Measurements from ENCODE around the gene VNN1.

The VNN1 gene, protein sequence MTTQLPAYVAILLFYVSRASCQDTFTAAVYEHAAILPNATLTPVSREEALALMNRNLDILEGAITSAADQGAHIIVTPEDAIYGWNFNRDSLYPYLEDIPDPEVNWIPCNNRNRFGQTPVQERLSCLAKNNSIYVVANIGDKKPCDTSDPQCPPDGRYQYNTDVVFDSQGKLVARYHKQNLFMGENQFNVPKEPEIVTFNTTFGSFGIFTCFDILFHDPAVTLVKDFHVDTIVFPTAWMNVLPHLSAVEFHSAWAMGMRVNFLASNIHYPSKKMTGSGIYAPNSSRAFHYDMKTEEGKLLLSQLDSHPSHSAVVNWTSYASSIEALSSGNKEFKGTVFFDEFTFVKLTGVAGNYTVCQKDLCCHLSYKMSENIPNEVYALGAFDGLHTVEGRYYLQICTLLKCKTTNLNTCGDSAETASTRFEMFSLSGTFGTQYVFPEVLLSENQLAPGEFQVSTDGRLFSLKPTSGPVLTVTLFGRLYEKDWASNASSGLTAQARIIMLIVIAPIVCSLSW

DNA sequence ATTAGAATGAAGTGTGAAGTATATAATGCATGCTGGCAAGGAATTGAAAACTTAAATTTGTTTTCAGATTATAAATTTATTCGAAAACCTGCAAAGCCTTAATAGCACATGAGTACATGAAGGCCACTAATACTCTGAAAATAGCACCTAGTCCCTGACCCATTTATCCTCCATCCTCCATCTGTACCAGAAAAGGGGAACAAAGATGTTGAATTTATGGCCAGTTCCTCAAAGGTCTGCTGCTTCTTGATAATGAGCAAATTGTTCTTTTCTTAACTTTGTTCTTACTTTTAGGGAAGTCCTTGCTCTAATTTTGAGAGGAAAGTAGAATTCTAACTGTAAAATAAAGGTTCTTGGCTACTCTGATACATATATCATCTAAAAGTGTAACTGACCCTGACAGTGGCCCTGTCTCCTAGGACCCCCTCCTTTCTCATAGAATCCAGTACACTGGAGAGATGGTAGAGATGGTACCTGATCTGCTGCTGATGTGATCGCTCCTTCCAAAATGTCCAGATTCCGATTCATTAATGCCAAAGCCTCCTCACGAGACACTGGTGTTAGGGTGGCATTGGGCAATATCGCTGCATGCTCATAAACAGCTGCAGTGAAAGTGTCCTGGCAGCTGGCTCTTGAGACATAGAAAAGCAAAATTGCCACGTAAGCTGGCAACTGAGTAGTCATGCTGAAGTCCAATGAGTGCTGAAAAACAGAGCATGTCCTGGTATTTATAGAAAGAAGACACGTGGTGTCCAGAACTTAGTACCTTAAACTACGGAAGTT, at the start of gene VNN1:
VNN1 (minus strand) TSS at position 704 of the 783 bp plus-strand sequence; CDS start at position 684, 20 bp downstream.
- DNase-seq, result no peak

- peak in 1 of 2 experiments; percentile 43 for DNase-seq
These were observed 49.4 kb upstream of the VNN1 start for GRCh38 chr6:132763269-132763668.

DNA sequence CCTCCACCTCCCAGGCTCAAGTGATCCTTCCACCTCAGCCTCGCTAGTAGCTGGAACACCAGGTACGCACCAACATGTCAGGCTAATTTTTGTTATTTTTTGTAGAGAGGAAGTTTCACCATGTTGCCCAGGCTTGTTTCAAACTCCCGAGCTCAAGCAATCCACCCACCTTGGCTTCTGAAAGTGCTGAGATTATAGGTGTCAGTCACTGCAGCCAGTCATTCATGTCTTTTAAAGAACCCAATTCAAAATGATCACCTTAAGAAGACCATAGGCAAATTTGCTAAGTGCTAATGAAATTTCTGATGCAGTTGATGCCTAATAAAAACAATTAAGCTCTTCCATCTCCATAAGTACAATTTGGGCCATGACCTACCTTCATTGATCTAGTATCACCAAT, 46.4 kb upstream of the VNN1 start:
- no peak for DNase-seq

- no peak for DNase-seq
These were observed 44.8 kb upstream of the VNN1 start for GRCh38 chr6:132758689-132759088.

GRCh38 chr6:132752255-132752654, 38.4 kb upstream of the VNN1 start:
- no peak for DNase-seq

- DNase-seq, result no peak
These were observed 38.0 kb upstream of the VNN1 start for GRCh38 chr6:132751828-132752227.

DNA sequence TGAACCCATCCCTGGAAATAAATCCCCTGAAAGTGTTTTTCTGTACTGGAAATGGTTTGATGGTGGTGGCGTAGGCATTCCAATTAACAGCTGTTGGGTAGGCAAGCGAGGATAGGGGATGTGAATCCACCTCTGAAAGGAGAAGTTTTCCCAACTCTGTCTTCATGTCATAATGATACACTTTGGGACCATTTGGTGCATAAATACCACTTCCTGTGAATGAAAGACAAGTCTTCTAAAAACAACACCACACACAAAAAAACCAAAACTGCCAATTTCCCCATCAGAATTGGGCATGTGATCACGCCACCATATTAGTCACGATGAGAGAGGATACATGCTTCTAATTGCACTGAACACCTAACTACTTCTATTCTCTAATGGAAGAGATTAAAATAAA, 37.5 kb upstream of the VNN1 start:
- no peak for DNase-seq

DNA sequence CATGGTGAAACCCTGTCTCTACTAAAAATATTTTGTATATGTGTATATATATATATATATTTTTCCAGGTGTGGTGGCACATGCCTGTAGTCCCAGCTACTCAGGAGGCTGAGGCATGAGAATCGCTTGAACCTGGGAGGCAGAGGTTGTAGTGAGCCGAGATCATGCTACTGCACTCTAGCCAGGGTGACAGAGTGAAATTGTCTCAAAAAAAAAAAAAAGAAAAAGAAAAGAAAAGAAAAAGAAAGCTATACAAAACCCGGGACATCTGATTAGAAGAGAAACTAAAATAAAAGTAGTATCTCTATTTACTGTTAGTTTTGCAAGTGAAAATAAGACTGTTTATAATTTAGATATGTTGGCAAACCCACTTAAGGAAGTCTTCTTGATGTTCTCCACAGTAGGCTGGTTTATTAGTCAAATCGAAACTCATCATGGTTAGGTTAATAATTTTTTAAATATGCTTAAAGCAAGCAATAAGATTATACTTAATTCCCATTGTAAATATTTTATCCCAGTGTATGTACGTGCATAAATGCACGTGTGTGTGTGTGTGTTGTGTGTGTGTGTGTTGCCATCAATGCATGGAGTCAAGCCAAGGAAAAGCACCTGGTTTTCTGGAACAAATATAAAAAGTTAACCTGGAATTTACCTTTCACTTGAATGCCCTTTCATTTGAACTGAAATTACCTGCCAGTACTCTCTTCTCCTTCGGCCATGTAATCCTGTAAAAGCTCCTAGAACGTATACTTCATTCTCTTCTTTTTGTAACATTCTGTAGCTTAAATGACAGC, 36.8 kb upstream of the VNN1 start:
- DNase-seq, result no peak

- no peak for DNase-seq
These were observed 35.3 kb upstream of the VNN1 start for GRCh38 chr6:132749111-132749510.

DNA sequence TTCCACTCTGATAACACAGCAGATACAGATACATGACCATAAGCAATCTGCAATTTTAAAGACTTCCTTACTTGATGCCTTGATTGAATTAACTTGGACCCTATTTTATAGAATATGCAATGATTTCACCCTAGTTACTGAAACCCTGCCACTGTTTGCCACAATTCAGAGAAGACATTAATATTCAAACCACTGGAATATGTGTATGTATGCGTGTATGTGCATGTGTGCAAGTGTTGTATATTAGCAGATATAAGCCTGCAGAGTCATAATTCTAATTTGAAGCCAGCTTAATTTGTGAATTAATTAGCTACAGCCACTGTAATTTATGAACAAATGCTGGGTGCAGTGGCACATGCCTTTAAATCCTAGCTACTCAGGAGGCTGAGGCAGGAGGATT, 34.6 kb upstream of the VNN1 start:
- DNase-seq, result no peak

DNA sequence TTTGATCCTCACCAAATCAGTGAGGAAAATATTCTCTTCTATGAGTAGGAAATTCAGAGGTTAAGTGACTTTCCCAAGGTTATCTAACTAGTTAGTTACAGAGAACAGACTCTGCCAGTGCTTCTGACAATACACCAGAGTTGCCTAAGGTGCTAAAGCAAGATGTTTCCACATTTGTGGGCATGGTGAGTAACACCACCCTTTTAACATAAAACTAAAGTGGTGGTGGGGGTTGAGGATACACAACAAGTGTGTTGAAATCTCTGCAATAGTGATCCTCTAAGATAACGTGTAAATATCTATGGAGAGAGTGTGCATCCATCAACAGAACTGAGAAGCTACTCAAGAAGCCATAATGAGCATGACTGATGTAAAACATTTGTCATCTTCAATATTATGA, 32.2 kb upstream of the VNN1 start:
- no peak for DNase-seq

GRCh38 chr6:132742495-132742894, 28.6 kb upstream of the VNN1 start:
- no peak for DNase-seq

DNA sequence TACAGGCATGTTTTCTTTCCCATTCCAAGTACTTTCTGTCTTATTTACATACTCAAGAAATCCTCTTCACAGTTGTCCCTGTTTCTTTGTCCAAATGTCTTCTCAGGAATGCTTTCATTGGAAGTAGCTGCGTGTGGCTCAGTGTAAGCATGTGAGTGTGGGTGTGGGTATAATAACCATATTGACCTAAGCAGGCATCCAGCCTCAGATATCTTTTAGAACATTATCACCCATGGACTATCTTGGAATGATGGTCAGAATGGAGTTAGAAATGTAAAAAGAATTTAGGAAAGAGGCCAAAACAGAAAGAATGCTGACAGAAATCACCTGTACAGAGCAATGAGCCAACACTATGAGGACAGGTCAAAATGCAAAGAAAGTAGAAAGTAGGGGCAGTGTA, 27.4 kb upstream of the VNN1 start:
- no peak for DNase-seq

DNA sequence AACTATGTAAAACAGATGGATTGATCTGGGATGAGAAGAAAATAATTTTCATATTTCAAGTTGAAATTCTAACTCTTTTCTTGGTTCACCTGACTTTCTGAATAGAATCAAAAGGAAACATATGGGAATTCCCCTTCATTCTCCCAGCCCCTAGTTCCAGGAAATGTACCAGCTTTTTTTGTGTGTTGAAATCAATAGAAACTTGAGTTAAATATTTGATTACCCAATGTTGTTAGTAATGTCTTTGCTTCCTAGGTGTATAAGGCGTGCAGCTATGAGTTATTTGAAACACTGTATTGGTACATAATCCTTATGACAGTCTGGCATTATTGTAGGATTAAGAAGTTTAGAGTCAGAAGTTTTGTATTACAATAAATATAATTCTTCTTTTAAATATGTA, 22.4 kb upstream of the VNN1 start:
- DNase-seq, result no peak

DNA sequence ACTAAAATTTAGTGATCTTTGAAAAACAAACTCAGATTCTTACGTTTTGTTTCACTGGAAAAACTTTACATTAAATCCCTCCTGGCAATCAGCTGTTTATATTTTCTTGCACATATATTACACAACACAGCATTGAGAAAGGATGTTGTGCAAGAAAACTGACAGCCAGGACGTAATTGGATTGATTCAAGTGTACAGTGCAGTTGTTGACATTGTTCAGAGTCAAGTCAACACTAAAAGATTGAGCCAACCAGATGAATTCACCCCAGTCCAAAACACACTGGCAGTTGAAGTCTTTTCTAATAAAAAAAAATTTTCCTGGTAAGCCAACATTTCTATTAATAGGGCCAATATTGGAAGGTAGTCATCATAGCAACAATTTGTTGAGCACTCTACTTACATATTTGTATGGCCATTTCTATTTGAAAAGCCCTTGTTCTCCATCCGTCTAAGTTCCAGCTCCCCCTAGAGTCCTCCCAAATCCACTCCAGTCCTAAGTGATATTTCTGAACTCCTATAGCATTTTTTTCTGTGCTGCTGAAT, 20.9 kb upstream of the VNN1 start:
- DNase-seq, result no peak

DNA sequence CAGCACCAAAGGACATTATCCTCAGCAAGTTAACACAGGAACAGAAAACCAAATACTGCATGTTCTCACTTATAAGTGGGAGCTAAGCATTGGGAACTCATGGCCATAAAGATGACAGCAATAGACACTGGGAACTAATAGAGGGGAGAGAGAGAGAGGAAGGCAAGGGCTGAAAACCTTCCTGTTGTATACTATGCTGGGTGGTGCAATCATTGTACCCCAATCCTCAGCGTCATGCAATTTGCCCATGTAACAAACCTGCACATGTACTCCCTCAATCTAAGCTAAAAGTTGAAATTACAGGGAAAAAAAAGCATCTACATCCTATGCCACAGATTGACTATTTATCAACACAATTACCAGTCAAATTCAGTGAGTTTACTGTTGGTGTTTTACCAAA, 20.0 kb upstream of the VNN1 start:
- no peak for DNase-seq

DNA sequence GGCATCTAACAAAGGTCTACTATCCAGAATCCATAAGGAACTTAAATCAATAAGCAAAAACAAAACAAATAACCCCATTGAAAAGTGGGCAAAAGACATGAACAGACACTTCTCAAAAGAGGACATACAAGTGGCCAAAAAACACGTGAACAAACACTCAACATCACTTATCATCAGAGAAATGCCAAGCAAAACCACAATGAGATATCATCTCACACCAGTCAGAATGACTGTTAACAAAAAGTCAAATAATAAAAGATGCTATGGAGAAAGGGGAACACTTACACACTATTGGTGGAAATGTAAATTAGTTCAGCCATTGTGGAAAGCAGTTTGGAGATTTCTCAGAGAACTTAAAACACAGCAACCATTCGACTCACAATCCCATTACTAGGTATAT, 19.4 kb upstream of the VNN1 start:
- no peak for DNase-seq

DNA sequence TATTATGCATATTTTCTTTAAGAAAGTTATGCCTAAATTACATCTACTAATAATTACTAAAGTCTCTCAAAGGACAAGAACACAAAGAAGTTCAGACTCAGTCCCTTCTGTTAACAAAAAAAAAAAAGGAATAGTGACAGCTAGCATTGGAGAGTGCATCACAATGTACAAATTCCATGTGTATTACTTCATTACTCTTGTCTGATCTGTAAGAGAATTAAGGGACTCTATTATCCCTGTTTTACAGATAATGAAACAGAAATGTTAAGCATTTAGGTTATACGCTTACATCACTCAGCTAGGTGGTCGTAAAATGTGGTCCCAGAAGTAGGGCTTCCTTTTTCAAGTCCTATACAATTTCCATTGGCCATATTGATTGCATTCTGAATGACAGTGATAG, 17.2 kb upstream of the VNN1 start:
- DNase-seq, result no peak

DNA sequence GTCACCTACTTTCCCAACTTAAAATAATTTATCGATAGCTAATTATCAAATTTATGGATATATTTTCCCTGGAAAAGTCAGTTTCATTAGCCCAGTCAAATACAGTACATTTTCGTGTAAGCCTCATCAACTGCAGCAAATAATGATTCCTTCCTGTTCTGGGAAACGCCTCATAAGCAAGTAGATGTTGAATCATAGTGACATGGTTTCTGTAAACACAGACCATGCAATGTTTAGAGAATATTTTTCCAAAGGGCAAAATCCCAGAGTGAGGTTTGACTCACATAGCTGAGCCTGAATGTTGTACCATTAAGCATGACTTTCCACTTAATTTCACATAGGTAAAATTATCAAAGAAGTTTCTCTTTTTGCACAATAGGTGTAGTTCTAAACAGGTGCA, 16.7 kb upstream of the VNN1 start:
- no peak for DNase-seq

- no peak for DNase-seq
These were observed 14.8 kb upstream of the VNN1 start for GRCh38 chr6:132728616-132729015.

DNA sequence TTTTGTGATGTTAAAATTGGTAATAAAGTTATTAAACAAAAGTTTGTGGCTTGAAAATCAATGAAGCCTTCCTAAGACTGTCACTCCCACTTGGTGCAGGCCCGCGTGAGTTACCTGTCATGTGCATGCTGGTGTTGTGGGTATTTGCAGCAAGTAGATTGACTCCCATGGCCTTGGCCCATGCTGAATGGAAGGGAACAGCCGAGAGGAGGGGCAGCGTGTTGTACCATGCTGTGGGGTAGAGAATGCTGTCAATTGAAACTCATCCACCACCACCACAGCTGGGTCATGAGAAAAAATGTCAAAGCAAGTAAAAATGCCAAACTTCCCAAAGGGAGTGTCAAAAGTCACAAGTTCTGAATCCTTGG, 12.7 kb upstream of the VNN1 start:
- DNase-seq, result no peak

DNA sequence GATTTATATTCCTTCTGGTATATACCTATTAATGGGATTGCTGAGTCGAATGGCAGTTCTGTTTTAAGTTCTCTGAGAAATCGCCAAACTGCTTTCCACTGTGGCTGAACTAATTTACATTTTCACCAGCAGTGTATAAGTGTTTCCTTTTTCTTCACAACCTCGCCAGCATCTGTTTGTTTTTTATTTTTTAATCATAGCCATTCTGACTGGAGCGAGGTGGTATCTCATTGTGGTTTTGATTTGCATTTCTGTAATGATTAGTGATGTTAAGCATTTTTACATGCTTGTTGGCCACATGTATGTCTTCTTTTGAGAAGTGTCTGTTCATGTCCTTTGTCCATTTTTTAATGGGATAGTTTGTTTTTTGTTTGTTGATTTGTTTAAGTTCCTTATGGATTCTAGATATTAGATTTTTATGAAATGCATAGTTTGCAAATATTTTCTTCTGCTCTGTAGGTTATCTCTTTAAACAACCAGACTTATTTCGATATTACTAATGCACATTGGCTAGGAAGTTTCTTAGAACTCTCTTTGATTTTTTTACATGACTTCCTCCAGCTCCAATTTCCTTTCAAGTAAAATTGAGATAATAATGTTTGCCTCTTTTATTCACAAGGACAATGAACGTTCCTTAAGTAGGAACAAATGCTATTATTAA, 12.2 kb upstream of the VNN1 start:
- no peak for DNase-seq

DNA sequence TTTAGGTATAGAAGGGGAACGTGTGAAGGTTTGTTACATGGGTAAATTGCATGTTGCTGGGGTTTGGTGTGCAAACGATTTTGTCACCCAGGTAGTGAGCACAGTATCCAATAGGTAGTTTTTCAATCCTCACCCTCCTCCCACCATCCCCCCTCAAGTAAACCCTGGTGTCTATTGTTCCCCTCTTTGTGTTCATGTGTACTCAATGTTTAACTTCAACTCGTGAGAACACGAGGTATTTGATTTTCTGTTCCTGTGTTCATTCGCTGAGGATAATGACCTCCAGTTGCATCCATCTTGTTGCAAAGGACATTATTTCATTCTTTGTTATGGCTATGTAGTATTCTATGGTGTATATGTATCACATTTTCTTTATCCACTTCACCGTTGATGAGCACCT, 11.6 kb upstream of the VNN1 start:
- DNase-seq, result no peak

All from stimulated activated CD4-positive, alpha-beta T cell treated with anti-CD3 and anti-CD28 coated beads, Interleukin-4, amount 100 ng/mL, for 4 hours (primary cell).